PC-9 (cell line): Measurements from ENCODE around the gene ZFPM1.

Experiments used
- EZH2 ChIP-seq: fragments of 200-600 bp; sonication (generic); IDR thresholded peaks from 2 replicates; pipeline ENCODE4 v1.8.0; 2017; ENCODE audit warnings: antibody characterized with exemption, low read depth
- TF ChIP-seq, protein P1 (sequence below): fragments of 200-600 bp; sonication (generic); conservative IDR thresholded peaks from 2 replicates; pipeline ENCODE4 v1.6.1; 2017; ENCODE audit warnings: mixed run types, antibody characterized with exemption, mild to moderate bottlenecking, moderate library complexity

DNA sequence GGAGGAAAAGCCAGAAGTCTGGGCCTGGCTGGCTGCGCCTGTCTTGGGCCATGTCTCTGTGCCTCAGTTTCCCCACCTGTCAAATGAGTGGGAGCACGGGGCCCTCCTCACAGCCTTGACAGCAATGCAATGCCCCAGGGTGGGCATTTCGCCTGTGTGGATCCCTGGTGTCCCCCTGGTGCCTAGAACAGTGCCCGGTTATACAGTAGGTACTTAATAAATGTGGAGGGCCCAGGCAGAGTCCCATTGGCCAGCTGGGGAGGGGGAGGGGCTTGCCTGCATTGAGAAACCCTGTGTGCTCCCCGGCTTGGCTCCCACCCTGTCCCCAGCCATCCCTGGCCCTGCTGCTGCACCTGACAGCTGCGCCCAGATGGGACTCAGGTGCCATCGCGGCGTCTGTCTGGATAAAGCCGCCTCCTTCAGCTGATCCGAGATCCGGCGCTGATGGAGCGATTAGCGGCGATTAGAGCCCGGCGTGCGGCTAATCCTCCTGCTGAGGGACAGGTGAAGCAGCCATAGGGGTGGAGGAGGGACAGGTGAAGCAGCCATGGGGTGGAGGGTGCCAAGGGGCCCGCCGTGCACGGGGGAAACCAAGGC, 12.4 kb downstream of the ZFPM1 start:
- TF ChIP-seq, protein P1, sequence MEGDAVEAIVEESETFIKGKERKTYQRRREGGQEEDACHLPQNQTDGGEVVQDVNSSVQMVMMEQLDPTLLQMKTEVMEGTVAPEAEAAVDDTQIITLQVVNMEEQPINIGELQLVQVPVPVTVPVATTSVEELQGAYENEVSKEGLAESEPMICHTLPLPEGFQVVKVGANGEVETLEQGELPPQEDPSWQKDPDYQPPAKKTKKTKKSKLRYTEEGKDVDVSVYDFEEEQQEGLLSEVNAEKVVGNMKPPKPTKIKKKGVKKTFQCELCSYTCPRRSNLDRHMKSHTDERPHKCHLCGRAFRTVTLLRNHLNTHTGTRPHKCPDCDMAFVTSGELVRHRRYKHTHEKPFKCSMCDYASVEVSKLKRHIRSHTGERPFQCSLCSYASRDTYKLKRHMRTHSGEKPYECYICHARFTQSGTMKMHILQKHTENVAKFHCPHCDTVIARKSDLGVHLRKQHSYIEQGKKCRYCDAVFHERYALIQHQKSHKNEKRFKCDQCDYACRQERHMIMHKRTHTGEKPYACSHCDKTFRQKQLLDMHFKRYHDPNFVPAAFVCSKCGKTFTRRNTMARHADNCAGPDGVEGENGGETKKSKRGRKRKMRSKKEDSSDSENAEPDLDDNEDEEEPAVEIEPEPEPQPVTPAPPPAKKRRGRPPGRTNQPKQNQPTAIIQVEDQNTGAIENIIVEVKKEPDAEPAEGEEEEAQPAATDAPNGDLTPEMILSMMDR: no peak
- TF ChIP-seq EZH2: no peak
